GM20431 (cell line): ENCODE measurements around the gene VASH2.
"Not testable (repeated sequence)": the region's sequence is repeated elsewhere in the genome, so short reads cannot be mapped to it uniquely, and the experiment has no call there.

Experiments
- in situ Hi-C: fragments of 300-500 bp; cut with MseI, MboI; formaldehyde crosslinking; loops from one replicate; pipeline ENCODE4 v1.15.0; 2020; ENCODE audit warnings: low sequenced_read_pairs; ENCODE audit not compliant: unreplicated experiment

The VASH2 gene

DNA sequence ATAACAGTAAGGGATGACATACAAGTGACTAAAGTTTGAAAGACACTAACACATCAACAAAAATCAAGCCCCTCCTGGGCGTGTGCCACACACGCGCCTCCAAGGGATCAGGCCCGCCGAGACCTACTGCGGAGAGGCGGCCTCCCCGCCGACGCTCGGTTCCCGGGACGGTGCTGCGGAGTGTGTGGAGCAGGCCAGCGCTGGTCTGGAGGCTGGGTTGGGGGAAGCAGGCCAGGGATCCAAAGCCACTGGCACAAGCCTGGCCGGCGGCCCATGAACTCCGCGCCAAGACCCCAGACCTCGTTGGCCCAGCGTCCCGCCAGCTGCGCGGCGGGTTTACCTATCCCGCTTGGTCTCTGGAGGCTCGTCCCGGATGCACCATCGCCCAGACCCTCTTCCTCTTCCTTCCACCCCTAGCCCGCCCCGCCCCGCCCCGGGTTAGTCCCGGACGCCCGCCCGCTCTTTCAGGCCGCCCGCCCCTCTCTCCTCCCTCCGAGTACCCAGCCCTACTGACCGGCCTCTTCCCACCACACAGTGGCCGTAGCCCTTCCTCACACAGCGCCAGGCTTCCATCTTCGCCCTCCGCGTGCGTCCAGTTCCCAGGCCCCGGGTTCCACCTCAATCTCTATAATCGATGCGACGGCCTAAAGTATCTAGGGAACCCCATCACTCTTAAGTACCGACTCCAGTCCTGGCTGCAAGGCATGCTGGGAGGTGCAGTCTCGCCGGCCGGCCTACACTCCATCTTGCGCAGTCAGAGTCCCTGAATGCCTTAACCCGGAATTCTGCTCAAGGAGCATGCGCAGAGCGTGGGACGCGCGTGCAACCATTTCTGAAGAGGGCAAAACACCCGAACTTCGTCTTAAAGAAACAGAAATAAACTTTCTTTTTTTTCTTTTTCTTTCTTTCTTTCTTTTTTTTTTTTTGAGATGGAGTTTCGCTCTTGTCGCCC, 65.0 kb downstream of the VASH2 start, which contains the start of gene ANGEL2:
Gene ANGEL2, minus strand, starts transcription at position 769 of the 952 bp plus-strand sequence. Its CDS starts 196 bp downstream, at position 573.
- in situ Hi-C loops, result no loop called here

DNA sequence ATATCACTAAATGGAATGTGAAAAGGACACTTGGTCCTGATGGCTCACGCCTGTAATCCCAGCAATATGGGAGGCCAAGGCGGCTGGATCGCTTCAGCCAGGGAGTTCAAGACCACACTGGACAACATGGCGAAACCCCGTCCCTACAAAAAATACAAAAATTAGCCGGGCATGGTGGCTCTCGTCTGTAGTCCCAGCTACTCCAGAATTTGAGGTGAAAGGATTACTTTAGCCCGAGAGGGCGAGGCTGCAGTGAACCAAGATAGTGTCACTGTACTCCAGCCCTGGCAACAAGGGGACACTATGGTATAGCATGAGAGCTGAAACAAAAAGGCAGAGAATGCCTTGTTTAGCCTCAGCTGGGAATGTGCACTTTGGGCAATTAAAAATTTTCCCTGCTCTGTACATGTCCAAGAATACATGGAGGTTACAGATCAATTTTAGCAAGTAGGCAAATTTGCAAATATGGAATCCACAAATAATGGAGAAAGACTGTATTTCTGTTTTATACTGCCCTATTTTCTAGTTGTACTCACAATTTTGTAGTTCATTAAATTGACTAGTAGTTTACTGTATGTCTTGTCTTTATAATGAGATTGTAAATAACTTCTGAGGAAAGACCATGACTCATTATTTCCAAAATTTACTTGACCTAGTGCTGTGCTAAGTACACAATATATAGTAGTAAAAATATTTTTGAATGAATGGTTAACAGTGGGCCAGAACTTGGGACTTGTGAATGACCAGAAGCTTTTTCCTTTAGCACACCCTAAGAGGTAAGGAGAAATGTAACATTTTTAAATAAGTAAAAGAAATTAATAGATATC, 67.3 kb downstream of the VASH2 start:
- in situ Hi-C loops, result no loop called here

DNA sequence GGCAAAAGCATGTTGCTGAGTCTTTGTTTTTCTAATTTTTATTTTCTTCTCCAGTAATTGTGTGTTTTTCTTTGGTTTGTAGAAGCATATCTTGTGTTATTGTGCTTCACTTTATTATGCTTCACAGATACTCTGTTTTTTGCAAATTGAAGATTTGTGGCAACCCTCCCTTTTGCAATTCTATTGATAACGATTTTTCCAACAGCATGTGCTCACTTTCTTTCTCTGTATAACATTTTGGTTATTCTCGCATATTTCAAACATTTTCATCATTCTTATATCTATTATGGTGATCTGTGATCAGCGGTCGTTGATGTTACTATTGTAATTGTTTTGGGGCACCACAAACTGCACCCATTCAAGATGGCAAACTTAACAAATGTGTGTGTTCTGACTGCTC, 69.1 kb downstream of the VASH2 start:
- in situ Hi-C loops, result no loop called here

DNA sequence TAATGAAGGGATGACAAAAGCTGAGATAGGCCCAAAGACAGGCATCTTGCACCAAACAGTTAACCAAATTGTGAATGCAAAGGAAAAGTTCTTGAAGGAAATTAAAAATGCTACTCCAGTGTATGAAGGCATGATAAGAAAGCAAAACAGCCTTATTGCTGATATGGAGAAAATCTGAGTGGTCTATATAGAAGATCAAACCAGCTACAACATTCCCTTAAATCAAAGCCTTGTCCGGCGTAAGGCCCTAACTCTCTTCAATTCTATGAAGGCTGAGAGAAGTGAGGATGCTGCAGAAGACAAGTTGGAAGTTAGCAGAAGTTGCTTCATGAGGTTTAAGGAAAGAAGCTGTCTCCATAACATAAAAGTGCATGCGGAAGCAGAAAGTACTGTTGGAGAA, 69.7 kb downstream of the VASH2 start:
- in situ Hi-C loops, result no loop called here

DNA sequence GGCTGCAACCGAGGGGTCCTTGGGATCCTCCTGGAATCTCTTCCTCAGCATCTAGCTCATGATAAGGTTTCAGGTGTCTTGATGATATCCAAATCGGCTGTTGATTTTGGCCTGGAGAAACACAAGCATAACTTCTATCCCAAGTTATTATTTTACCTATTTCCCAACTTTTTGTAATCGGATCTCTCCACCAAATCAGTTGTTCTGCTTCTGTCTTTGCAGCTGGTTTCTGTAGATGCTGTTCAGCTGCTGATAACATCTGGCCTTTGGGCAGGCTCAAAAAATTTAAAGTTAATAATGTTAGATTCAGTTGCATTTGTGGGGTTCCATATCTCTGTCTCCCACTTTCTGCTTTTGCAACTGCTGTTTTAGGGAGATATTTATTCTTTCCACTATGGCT, 76.7 kb downstream of the VASH2 start:
- in situ Hi-C loops, result not testable (repeated sequence)

GRCh38 chr1:213032651-213033050, 82.3 kb downstream of the VASH2 start:
- in situ Hi-C loops, result no loop called here

DNA sequence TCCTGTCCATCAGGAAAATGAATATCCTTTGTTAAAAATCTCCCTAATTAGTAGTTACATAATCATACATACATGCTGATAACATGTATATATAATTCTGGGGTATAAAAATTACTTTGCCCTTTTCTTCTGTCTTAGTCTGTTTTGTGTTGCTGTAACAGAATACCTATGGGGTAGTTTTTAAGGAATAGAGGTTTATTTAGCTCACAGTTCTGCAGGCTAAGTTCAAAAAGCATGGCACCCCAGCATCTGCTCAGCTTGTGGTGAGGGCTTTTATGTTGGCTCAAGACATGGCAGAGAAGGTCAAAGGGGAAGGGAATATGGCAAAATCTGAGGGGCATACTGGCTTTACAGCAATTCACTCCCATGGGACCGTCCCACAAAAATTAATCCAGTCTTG, 84.4 kb downstream of the VASH2 start:
- in situ Hi-C loops, result no loop called here

DNA sequence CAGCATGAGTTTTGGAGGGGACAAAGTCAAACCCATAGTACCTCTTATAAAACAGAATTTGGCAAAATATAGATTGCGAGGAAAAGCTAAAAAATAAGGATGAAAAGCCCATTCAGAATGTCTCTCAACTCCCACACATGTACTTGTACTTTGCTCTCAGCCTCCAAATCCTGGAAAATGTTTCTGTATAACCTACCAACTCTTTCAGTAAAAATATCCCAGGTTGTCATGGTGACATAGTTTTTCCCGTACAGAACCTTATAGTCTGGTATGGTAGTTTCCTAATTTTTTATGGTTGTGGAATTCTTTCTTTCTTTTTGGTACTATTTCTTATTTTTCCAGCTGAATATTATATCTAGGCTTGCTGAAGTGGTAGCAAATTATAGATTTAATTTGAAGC, 85.2 kb downstream of the VASH2 start:
- in situ Hi-C loops, result no loop called here
